Measurements from ENCODE around the gene SCN5A.

The SCN5A gene

GRCh38 chr3:38632989-38633388 is 16.5 kb downstream of the SCN5A start:
- in situ Hi-C loops (cut with MboI; ENCODE audit: low sequenced_read_pairs, unreplicated experiment), result no loop called here
- DNase-seq (ENCODE audit: low spot score), result no peak
- no peak for TF ChIP-seq CTCF (IDR thresholded peaks at IDR 0.05; ENCODE audit: borderline replicate concordance, control extremely low read depth, extremely low read depth, insufficient read depth, missing control alignments)

- no peak for TF ChIP-seq CTCF (IDR thresholded peaks at IDR 0.05; ENCODE audit: borderline replicate concordance, control extremely low read depth, extremely low read depth, insufficient read depth, missing control alignments)
- in situ Hi-C loops (cut with MboI; ENCODE audit: low sequenced_read_pairs, unreplicated experiment), result no loop called here
- DNase-seq (ENCODE audit: low spot score), result no peak
Observed at GRCh38 chr3:38630606-38631005, 18.9 kb downstream of the SCN5A start.

DNA sequence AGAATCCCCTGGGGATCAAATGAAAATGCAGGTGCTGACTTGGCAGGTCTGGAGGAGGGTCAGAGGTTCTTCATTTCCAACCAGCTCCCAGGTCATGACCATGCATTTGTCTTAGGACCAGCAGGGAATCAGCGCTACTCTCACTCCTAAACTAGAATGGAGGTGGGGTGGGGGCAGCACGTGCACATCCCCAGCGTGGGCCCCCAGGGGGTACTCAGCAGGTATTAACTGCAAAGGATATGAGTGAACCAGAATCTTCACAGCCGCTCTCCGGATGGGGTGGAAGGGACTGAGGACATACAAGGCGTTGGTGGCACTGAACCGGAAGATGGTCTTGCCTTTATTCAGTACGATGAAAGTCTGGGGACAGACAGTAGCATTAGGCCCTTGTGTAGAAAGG is 19.4 kb downstream of the SCN5A start:
- in situ Hi-C loops (cut with MboI; ENCODE audit: low sequenced_read_pairs, unreplicated experiment), result no loop called here
- DNase-seq (ENCODE audit: low spot score), result no peak
- no peak for TF ChIP-seq CTCF (IDR thresholded peaks at IDR 0.05; ENCODE audit: borderline replicate concordance, control extremely low read depth, extremely low read depth, insufficient read depth, missing control alignments)

- no peak for TF ChIP-seq CTCF (IDR thresholded peaks at IDR 0.05; ENCODE audit: borderline replicate concordance, control extremely low read depth, extremely low read depth, insufficient read depth, missing control alignments)
- DNase-seq (ENCODE audit: low spot score), result no peak
- in situ Hi-C loops (cut with MboI; ENCODE audit: low sequenced_read_pairs, unreplicated experiment), result no loop called here
Observed at GRCh38 chr3:38628835-38629234, 20.7 kb downstream of the SCN5A start.

GRCh38 chr3:38627956-38628355 is 21.5 kb downstream of the SCN5A start:
- peak; percentile 33 for TF ChIP-seq CTCF (IDR thresholded peaks at IDR 0.05; ENCODE audit: borderline replicate concordance, control extremely low read depth, extremely low read depth, insufficient read depth, missing control alignments)
- in situ Hi-C loops (cut with MboI; ENCODE audit: low sequenced_read_pairs, unreplicated experiment), result no loop called here
- DNase-seq (ENCODE audit: low spot score), result peak; percentile 65

DNA sequence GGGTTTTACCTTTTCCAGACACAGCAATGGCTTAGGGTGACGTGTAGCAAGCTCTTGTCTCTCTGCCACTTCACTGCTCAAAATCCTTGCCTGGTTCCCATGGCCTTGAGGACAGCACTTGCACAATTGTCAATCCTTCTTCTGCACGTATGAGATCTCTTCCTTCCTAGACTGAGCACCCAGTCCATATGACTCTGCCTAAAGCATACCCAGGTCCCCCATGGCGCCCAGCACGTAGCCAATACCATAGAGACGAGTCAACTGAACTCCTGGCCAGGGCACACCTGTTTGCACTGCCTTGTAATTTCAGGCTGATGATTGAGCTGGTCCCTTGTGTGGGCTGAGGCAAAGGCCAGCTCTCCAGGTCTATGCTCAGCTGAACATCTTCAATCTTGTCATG is 23.3 kb downstream of the SCN5A start:
- in situ Hi-C loops (cut with MboI; ENCODE audit: low sequenced_read_pairs, unreplicated experiment), result no loop called here
- no peak for TF ChIP-seq CTCF (IDR thresholded peaks at IDR 0.05; ENCODE audit: borderline replicate concordance, control extremely low read depth, extremely low read depth, insufficient read depth, missing control alignments)
- no peak for DNase-seq (ENCODE audit: low spot score)

GRCh38 chr3:38623539-38623938 is 25.9 kb downstream of the SCN5A start:
- DNase-seq (ENCODE audit: low spot score), result no peak
- in situ Hi-C loops (cut with MboI; ENCODE audit: low sequenced_read_pairs, unreplicated experiment), result no loop called here
- no peak for TF ChIP-seq CTCF (IDR thresholded peaks at IDR 0.05; ENCODE audit: borderline replicate concordance, control extremely low read depth, extremely low read depth, insufficient read depth, missing control alignments)

All from GM13976 (cell line).